HepG2 (cell line): ENCODE results near the gene TUBB. TPM values are rescaled to one million over a fixed set of nuclear protein-coding genes. Genes with fewer than 3 reads are reported as not detected.

Source experiments
- ATF7-NPFF ChIP-seq: sonication (generic); formaldehyde crosslinking; IDR thresholded peaks from 2 replicates; pipeline ENCODE4 v1.8.1; 2023; ENCODE audit warnings: mild to moderate bottlenecking, low read depth, missing genetic modification reagents, moderate library complexity
- FLYWCH1 ChIP-seq: sonication (generic); formaldehyde crosslinking; IDR thresholded peaks from 2 replicates; pipeline ENCODE4 v1.8.1; 2023; ENCODE audit warnings: mild to moderate bottlenecking, missing genetic modification reagents
- GATAD2A ChIP-seq: IDR thresholded peaks from 2 replicates; pipeline ENCODE4 v1.6.1; 2016
- GZF1 ChIP-seq: sonication (generic); formaldehyde crosslinking; IDR thresholded peaks from 2 replicates; pipeline ENCODE4 v1.5.1; 2020; ENCODE audit warnings: mild to moderate bottlenecking, missing genetic modification reagents
- HNRNPL ChIP-seq: fragments of 200-400 bp; formaldehyde crosslinking; IDR thresholded peaks from 2 replicates; pipeline ENCODE4 v1.6.1; 2017; ENCODE audit warnings: mild to moderate bottlenecking, low read depth, low read length
- RAD51 ChIP-seq: fragments of 450-650 bp; IDR thresholded peaks from 2 replicates; pipeline ENCODE4 v1.6.1; 2016; ENCODE audit warnings: borderline replicate concordance
- RXRB ChIP-seq: IDR thresholded peaks from 2 replicates; pipeline ENCODE4 v1.6.1; 2016; ENCODE audit warnings: borderline replicate concordance, missing genetic modification reagents, missing compliant biosample characterization
- THAP11 ChIP-seq: IDR thresholded peaks from 2 replicates; pipeline ENCODE4 v1.6.1; 2016; ENCODE audit warnings: missing biosample characterization, missing genetic modification reagents
- ZFP36L1 ChIP-seq: sonication (generic); formaldehyde crosslinking; IDR thresholded peaks from 2 replicates; pipeline ENCODE4 v1.8.0; 2022; ENCODE audit warnings: mild to moderate bottlenecking, missing genetic modification reagents, moderate library complexity
- ZNF180 ChIP-seq: sonication (generic); formaldehyde crosslinking; IDR thresholded peaks from 2 replicates; pipeline ENCODE4 v1.4.0; 2020; ENCODE audit warnings: low read depth, missing genetic modification reagents, borderline replicate concordance
- ZNF34 ChIP-seq: sonication (generic); formaldehyde crosslinking; IDR thresholded peaks from 2 replicates; pipeline ENCODE4 v1.4.0; 2020; ENCODE audit warnings: mild to moderate bottlenecking, missing genetic modification reagents, borderline replicate concordance
- ZNF772 ChIP-seq: sonication (generic); formaldehyde crosslinking; IDR thresholded peaks from 2 replicates; pipeline ENCODE4 v1.5.0; 2020; ENCODE audit warnings: mild to moderate bottlenecking, missing genetic modification reagents
- polyA plus RNA-seq, 8 experiments: library from polyadenylated mRNA; depleted of rRNA in 3 of 8; stranded (reverse) in 7 of 8; unstranded in 1 of 8; fragments of >200 nt; fragmentation: Illumina TruSeq in 4 of 8; extraction: Trizol in 4 of 8; gene quantifications; 2 replicates each; pipeline versions ENCODE4 v1.2.1 to v1.2.3, GENCODE V29; 2011 to 2016; ENCODE audit warnings: low read depth in 4 of 8, missing spikeins in 1 of 8, mixed read lengths in 1 of 8; ENCODE audit not compliant: insufficient read depth in 1 of 8
- total RNA-seq, 5 experiments: library from RNA; depleted of rRNA; stranded (reverse); fragments of >200 nt; fragmentation: Illumina TruSeq; extraction: Trizol; gene quantifications; 2 replicates each; pipeline ENCODE4 v1.2.3, GENCODE V29; 2016; ENCODE audit warnings: low read depth in 1 of 5
- TF ChIP-seq, protein P1 (sequence below): sonication (generic); formaldehyde crosslinking; IDR thresholded peaks from 2 replicates; pipeline ENCODE4 v1.9.0; 2022; ENCODE audit warnings: missing genetic modification reagents, mild to moderate bottlenecking, borderline replicate concordance
- TF ChIP-seq, protein P2 (sequence below): sonication (generic); formaldehyde crosslinking; IDR thresholded peaks from 2 replicates; pipeline ENCODE4 v1.8.1; 2023; ENCODE audit warnings: mild to moderate bottlenecking, moderate library complexity, missing genetic modification reagents
- TF ChIP-seq, protein P3 (sequence below): sonication (generic); formaldehyde crosslinking; IDR thresholded peaks from 2 replicates; pipeline ENCODE4 v1.9.0; 2021; ENCODE audit warnings: missing genetic modification reagents, mild to moderate bottlenecking, borderline replicate concordance
- TF ChIP-seq, protein P4 (sequence below): sonication (generic); formaldehyde crosslinking; conservative IDR thresholded peaks from 2 replicates; pipeline ENCODE4 v1.5.0; 2020; ENCODE audit warnings: missing genetic modification reagents
- TF ChIP-seq, protein P5 (sequence below): sonication (generic); formaldehyde crosslinking; IDR thresholded peaks from 2 replicates; pipeline ENCODE4 v1.4.0; 2020; ENCODE audit warnings: mild to moderate bottlenecking, missing genetic modification reagents

Gene TUBB
- total and polyA plus RNA-seq, 2 of the 13 experiments (the other 11 are each of a cell fraction or from before 2014, with no cell fraction given): 911 to 1,163 TPM

DNA sequence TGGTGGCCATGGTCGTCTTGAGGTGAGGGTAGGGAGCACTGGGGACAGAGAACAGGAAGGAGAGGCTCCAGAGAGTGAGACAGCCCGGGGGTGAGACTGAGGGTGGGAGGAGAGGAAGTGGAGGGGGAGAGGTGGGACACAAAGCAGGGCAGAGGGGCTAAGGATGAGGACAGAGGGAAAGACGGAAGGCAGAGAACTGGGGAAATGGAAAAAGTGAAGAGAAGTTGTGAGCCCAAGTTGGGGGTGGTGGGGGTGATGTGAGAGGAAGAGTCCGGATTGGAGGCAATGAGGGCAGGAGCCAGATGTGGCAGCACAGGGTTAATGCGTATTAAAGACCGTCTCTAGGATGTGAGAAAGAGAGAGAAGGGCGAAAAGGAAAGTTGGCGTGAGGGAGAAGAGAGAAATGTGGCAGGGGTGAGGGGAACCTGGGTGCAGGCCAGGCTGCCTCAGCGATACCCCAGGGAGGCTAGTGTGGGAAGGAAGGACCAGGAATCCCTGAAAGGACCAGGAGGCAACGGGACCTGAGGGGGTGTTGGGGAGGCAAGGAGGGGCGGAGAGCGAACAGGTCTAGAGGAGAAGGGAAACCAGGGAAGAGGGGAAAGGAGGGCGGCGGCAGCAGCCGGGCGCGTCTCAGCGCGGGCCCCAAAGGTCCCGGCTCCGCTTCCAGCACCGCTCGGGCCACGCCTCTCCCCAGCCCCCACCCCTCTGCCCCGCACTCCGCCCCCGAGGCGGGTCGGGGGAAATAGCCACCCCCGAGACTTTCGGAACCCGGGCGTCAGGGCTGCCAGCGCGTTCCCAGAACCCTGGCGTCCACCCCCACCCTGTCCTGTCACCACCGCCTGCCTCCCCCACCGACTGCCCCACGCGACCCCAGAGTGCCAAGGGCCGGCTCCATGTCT, 33.9 kb upstream of the TUBB start, which contains the start of gene PPP1R18 (continued):
- TF ChIP-seq, protein P1, sequence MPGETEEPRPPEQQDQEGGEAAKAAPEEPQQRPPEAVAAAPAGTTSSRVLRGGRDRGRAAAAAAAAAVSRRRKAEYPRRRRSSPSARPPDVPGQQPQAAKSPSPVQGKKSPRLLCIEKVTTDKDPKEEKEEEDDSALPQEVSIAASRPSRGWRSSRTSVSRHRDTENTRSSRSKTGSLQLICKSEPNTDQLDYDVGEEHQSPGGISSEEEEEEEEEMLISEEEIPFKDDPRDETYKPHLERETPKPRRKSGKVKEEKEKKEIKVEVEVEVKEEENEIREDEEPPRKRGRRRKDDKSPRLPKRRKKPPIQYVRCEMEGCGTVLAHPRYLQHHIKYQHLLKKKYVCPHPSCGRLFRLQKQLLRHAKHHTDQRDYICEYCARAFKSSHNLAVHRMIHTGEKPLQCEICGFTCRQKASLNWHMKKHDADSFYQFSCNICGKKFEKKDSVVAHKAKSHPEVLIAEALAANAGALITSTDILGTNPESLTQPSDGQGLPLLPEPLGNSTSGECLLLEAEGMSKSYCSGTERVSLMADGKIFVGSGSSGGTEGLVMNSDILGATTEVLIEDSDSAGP (CRISPR knock-in tag): no peak
- TF ChIP-seq GATAD2A (CRISPR knock-in tag) (no peak), ZFP36L1 (no peak), ZNF34 (CRISPR knock-in tag) (no peak), ZNF772 (CRISPR knock-in tag) (peak; percentile 46; the same call in 1 of the 2 replicates), ZNF180 (CRISPR knock-in tag) (no peak), GZF1 (no peak), FLYWCH1 (CRISPR knock-in tag) (0 out of 2 replicates have a peak, but pooled peaks have one; percentile 8), ATF7-NPFF (CRISPR knock-in tag) (no peak), RXRB (no peak), RAD51 (no peak), HNRNPL (no peak), THAP11 (no peak)
- TF ChIP-seq, protein P2, sequence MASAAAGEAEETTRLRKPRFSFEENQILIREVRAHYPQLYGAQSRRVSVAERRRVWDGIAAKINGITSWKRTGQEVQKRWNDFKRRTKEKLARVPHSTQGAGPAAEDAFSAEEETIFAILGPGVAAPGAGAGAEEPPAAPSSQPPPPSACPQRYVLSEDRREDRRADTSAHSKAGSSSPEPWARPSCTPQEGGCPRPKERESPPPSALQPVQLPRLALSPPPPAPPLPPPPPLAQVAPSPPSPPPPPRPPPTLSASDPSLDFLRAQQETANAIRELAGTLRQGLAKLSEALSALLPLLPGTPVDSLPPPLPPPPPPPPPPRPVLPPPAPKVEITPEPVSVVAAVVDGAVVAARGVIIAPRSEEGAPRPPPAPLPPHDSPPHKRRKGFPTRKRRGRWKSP (CRISPR knock-in tag): no peak
- TF ChIP-seq, protein P3, sequence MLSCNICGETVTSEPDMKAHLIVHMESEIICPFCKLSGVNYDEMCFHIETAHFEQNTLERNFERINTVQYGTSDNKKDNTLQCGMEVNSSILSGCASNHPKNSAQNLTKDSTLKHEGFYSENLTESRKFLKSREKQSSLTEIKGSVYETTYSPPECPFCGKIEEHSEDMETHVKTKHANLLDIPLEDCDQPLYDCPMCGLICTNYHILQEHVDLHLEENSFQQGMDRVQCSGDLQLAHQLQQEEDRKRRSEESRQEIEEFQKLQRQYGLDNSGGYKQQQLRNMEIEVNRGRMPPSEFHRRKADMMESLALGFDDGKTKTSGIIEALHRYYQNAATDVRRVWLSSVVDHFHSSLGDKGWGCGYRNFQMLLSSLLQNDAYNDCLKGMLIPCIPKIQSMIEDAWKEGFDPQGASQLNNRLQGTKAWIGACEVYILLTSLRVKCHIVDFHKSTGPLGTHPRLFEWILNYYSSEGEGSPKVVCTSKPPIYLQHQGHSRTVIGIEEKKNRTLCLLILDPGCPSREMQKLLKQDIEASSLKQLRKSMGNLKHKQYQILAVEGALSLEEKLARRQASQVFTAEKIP (CRISPR knock-in tag): no peak
- TF ChIP-seq, protein P4, sequence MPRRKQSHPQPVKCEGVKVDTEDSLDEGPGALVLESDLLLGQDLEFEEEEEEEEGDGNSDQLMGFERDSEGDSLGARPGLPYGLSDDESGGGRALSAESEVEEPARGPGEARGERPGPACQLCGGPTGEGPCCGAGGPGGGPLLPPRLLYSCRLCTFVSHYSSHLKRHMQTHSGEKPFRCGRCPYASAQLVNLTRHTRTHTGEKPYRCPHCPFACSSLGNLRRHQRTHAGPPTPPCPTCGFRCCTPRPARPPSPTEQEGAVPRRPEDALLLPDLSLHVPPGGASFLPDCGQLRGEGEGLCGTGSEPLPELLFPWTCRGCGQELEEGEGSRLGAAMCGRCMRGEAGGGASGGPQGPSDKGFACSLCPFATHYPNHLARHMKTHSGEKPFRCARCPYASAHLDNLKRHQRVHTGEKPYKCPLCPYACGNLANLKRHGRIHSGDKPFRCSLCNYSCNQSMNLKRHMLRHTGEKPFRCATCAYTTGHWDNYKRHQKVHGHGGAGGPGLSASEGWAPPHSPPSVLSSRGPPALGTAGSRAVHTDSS (CRISPR knock-in tag): no peak
- TF ChIP-seq, protein P5, sequence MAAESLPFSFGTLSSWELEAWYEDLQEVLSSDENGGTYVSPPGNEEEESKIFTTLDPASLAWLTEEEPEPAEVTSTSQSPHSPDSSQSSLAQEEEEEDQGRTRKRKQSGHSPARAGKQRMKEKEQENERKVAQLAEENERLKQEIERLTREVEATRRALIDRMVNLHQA (CRISPR knock-in tag): no peak
